ENCODE data around the gene MBL2. TPM values are rescaled to one million over a fixed set of nuclear protein-coding genes. Genes with fewer than 3 reads are reported as not detected.

MBL2 gene
- total RNA-seq, 4 donors from 2014 or later = not detected

GRCh38 chr10:52738951-52739350, 33.6 kb downstream of the MBL2 start:
- H3K36me3 ChIP-seq = no peaks in the 10 kb centered on the region
- intact Hi-C loops (cut with DNase I; ENCODE audit: low total_unique reads) = no loop called here

GRCh38 chr10:52729271-52730104, 43.1 kb downstream of the MBL2 start:
- DNase-seq = no peak
- H3K27ac ChIP-seq = no peak overlapping the region
- intact Hi-C loops (cut with DNase I; ENCODE audit: low total_unique reads) = no loop called here
- no peaks in the 10 kb centered on the region for H3K4me1 ChIP-seq
- no peaks in the 10 kb centered on the region for H3K27me3 ChIP-seq
- no peaks in the 10 kb centered on the region for H3K9me3 ChIP-seq
- no peaks in the 10 kb centered on the region for H3K36me3 ChIP-seq
- TF ChIP-seq POLR2A (IDR thresholded peaks at IDR 0.05) = no peak
- peak in 2 of 4 experiments; percentile 8 to 9 for TF ChIP-seq CTCF (IDR thresholded peaks at IDR 0.05)
- H3K4me3 ChIP-seq = no peak overlapping the region

More at GRCh38 chr10:52738951-52739350, 33.6 kb downstream of the MBL2 start:
- no peak overlapping the region for H3K27ac ChIP-seq
- no peaks in the 10 kb centered on the region for H3K4me1 ChIP-seq
- no peak overlapping the region for H3K4me3 ChIP-seq
- H3K9me3 ChIP-seq = no peaks in the 10 kb centered on the region
- DNase-seq = no peak
- TF ChIP-seq POLR2A (IDR thresholded peaks at IDR 0.05) (no peak), CTCF (IDR thresholded peaks at IDR 0.05) (no peak)
- H3K27me3 ChIP-seq = no peaks in the 10 kb centered on the region

DNA sequence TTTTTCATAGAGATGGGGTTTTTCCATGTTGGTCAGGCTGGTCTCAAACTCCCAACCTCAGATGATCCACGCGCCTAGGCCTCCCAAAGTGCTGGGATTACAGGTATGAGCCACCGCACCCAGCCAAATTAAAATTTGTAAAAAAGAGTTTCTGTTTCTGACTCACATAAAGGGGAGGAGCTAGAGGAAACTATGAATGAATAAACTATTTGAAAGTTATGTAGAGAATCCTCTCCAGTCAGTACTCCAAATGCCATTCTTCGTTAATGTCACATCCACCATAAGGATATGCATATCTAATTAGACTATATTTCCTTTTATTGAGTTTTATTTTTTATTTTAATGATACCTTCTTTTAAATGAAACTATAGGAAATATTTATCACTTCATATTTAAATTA, 52.6 kb downstream of the MBL2 start:
- peaks cover 0 to 3% of the 10 kb centered on the region in 2 donors for H3K9me3 ChIP-seq
- DNase-seq = no peak
- no peak for TF ChIP-seq CTCF (IDR thresholded peaks at IDR 0.05)
- TF ChIP-seq POLR2A (IDR thresholded peaks at IDR 0.05) = no peak
- H3K36me3 ChIP-seq = no peaks in the 10 kb centered on the region
- intact Hi-C loops (cut with DNase I; ENCODE audit: low total_unique reads) = no loop called here
- no peaks in the 10 kb centered on the region for H3K4me1 ChIP-seq
- H3K27ac ChIP-seq = no peak overlapping the region
- H3K27me3 ChIP-seq = no peaks in the 10 kb centered on the region
- no peak overlapping the region for H3K4me3 ChIP-seq

Data from uterus (tissue), 4 donors.